GM19397 (cell line): Measurements from ENCODE around the gene GBF1.

Experiments
- ATAC-seq: cut with Tn5 transposase; IDR thresholded peaks from one replicate; pipeline ENCODE4 v1.9.1; 2021; ENCODE audit warnings: mild to moderate bottlenecking, moderate library complexity; ENCODE audit not compliant: unreplicated experiment

The GBF1 gene

GRCh38 chr10:102342958-102343357, 97.6 kb downstream of the GBF1 start:
- ATAC-seq = no peak

- ATAC-seq = no peak
These were observed 98.7 kb downstream of the GBF1 start for GRCh38 chr10:102344067-102344466.

- no peak for ATAC-seq
These were observed 102.0 kb downstream of the GBF1 start for GRCh38 chr10:102347236-102347828.

- no peak for ATAC-seq
These were observed 106.9 kb downstream of the GBF1 start for GRCh38 chr10:102352066-102352715.

- ATAC-seq = no peak
These were observed 109.1 kb downstream of the GBF1 start for GRCh38 chr10:102354451-102354850.

GRCh38 chr10:102358712-102359382, 113.5 kb downstream of the GBF1 start:
- no peak for ATAC-seq

- ATAC-seq = no peak
These were observed 122.1 kb downstream of the GBF1 start for GRCh38 chr10:102367441-102367840.

- ATAC-seq = no peak
These were observed 122.7 kb downstream of the GBF1 start for GRCh38 chr10:102368077-102368476.

GRCh38 chr10:102371295-102371694, 126.0 kb downstream of the GBF1 start:
- ATAC-seq = no peak

- ATAC-seq = no peak
These were observed 129.9 kb downstream of the GBF1 start for GRCh38 chr10:102375250-102375649.

GRCh38 chr10:102375867-102376266, 130.5 kb downstream of the GBF1 start:
- ATAC-seq = no peak

GRCh38 chr10:102376901-102377300, 131.6 kb downstream of the GBF1 start:
- no peak for ATAC-seq

GRCh38 chr10:102379383-102379782, 134.1 kb downstream of the GBF1 start:
- ATAC-seq = no peak

GRCh38 chr10:102381983-102382382, 136.7 kb downstream of the GBF1 start:
- no peak for ATAC-seq

GRCh38 chr10:102382871-102383270, 137.5 kb downstream of the GBF1 start:
- ATAC-seq = no peak

GRCh38 chr10:102384053-102384452, 138.7 kb downstream of the GBF1 start:
- ATAC-seq = no peak

GRCh38 chr10:102384606-102385429, 139.5 kb downstream of the GBF1 start:
- no peak for ATAC-seq

GRCh38 chr10:102389894-102390293, 144.6 kb downstream of the GBF1 start:
- ATAC-seq = no peak

- no peak for ATAC-seq
These were observed 147.0 kb downstream of the GBF1 start for GRCh38 chr10:102392306-102392705.

GRCh38 chr10:102393411-102394078, 148.2 kb downstream of the GBF1 start:
- ATAC-seq = no peak
